Vagina (tissue), 2 donors: ENCODE results near the gene TMEM191B. TPM values are rescaled to one million over a fixed set of nuclear protein-coding genes. Genes with fewer than 3 reads are reported as not detected.
"Not testable (repeated sequence)": the region's sequence is repeated elsewhere in the genome, so short reads cannot be mapped to it uniquely, and the experiment has no call there.

Experiments
- DNase-seq, 2 donors: peaks; one replicate each; pipeline ENCODE4 v3.0.0-alpha.2; 2017; ENCODE audit errors: extremely low spot score in 2 of 2
- H3K27ac ChIP-seq: fragments of 200-600 bp; sonication (generic); one replicate; pipeline ENCODE4 v1.5.1; 2019
- H3K27me3 ChIP-seq: fragments of 200-600 bp; sonication (generic); one replicate; pipeline ENCODE4 v1.5.1; 2019
- H3K36me3 ChIP-seq, 2 donors: fragments of 200-600 bp; sonication (generic); one replicate each; pipeline ENCODE4 v1.5.1; 2017 to 2019
- H3K4me1 ChIP-seq: fragments of 200-600 bp; sonication (generic); one replicate; pipeline ENCODE4 v1.5.1; 2019
- H3K4me3 ChIP-seq, 2 donors: fragments of 200-600 bp; sonication (generic); 1 replicate in 1 of 2; 2 replicates in 1 of 2; pipeline ENCODE4 v1.5.1; 2016 to 2019
- H3K9me3 ChIP-seq: fragments of 200-600 bp; sonication (generic); one replicate; pipeline ENCODE4 v1.5.1; 2019
- intact Hi-C: fragments of 100-400 bp; cut with DNase I; formaldehyde crosslinking; loops from one replicate; pipeline ENCODE4 v1.15.1; 2023
- total RNA-seq: library from RNA; depleted of rRNA; stranded (reverse); fragments of >200 nt; gene quantifications from one replicate; pipeline ENCODE4 v1.2.3, GENCODE V29; 2016

The TMEM191B gene
- total RNA-seq, 1 donor from 2014 or later, result not detected

DNA sequence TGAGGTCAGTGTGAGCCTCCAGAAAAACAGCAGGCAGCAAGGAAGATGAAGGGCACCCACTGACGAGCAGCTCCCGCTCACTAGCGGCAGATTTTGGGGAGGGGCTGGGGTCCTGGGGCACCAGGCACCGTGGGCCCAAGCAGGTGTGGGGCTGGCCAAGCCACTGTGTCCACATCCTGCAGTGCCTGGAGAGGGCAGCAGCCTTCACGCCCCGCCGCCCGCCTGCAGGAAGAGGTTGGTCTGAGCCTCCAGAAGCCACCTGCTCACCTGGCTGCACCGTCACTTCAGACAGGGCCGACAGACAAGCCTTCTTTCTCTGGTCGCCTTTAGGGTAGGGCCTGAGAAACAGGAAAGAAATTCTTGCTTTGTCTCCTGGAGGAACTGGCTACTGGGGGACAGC lies 15.8 kb downstream of the TMEM191B start:
- H3K36me3 ChIP-seq, H3K27me3 ChIP-seq, H3K27ac ChIP-seq, intact Hi-C loops, H3K4me1 ChIP-seq, H3K9me3 ChIP-seq, H3K4me3 ChIP-seq, DNase-seq: not testable (repeated sequence)

DNA sequence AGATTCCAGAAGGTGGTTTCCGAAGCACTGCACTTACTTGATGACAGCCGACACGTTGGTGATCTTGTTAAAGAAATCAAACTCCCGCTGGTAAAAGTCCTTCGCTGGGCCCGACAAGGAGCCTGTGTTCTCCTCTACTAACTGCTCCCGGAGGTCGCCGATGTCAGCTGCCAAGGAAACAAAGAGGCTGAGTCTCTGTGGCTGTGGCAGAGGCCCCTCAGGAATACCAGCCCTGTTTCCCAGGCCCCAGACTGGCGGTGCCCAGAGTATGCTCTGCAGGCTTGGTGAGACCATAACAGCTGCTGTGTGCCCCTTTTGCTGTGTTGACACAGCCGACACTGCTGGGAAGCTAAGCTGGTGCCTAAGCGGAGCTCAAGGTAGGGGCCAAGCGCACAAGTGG lies 17.0 kb downstream of the TMEM191B start:
- H3K9me3 ChIP-seq, intact Hi-C loops, H3K4me3 ChIP-seq, H3K36me3 ChIP-seq, H3K27me3 ChIP-seq, DNase-seq, H3K27ac ChIP-seq, H3K4me1 ChIP-seq: not testable (repeated sequence)

DNA sequence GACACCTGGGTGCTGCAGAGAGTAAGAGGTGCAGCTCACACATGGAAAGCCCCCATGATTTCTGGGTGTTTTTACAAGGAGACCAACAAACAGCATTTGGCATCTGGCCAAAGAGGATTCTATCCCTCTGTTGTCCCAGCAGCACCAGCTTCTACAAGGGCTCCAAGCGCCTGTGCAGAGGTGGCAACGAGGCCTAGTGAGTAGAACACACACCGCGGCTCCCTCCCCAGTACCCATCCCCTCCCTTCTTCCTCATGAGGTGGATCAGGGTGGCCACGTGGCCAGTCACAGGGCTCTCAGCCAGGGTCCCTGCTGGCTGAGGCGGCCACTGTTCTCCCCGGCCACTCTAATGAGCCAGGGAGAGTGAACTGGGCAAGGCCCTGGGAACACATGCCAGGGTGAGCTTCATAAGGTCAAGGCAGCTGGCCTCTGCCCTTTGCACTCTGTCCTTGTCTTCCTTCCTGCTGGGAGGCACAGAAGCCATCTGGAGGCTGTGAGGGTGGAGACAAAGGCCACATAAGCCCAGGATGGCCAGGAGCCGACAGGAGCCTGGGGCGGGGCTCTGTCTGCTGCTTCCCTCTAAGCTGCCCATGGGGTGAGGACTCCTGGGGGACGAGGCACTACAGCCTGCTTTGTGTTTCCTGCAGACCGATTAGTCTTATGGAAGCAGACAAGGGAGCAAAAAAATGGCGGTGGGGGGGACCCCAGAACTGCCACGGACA lies 22.0 kb downstream of the TMEM191B start:
- intact Hi-C loops, H3K4me1 ChIP-seq, H3K36me3 ChIP-seq, H3K4me3 ChIP-seq, H3K9me3 ChIP-seq, H3K27me3 ChIP-seq, DNase-seq, H3K27ac ChIP-seq: not testable (repeated sequence)

DNA sequence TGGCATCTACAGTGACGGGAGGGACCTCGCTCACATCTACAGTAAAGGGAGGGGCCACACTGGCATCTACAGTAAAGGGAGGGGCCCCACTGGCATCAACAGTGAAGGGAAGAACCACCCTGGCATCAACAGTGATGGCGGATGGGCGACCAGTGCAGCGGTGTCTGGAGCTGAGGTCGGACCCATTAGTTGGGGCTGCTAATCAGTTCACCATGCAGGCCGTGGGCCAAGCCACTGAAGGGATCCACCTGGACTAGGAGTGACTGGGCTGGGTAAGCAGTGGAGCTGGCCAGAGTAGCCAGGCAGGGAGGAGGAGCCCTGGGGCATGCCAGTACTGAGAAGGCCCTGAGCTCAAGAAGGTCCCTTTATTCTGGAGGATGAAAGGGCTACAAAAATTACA lies 23.4 kb downstream of the TMEM191B start:
- H3K9me3 ChIP-seq, H3K4me3 ChIP-seq, H3K27me3 ChIP-seq, H3K36me3 ChIP-seq, H3K27ac ChIP-seq, DNase-seq, intact Hi-C loops, H3K4me1 ChIP-seq: not testable (repeated sequence)

DNA sequence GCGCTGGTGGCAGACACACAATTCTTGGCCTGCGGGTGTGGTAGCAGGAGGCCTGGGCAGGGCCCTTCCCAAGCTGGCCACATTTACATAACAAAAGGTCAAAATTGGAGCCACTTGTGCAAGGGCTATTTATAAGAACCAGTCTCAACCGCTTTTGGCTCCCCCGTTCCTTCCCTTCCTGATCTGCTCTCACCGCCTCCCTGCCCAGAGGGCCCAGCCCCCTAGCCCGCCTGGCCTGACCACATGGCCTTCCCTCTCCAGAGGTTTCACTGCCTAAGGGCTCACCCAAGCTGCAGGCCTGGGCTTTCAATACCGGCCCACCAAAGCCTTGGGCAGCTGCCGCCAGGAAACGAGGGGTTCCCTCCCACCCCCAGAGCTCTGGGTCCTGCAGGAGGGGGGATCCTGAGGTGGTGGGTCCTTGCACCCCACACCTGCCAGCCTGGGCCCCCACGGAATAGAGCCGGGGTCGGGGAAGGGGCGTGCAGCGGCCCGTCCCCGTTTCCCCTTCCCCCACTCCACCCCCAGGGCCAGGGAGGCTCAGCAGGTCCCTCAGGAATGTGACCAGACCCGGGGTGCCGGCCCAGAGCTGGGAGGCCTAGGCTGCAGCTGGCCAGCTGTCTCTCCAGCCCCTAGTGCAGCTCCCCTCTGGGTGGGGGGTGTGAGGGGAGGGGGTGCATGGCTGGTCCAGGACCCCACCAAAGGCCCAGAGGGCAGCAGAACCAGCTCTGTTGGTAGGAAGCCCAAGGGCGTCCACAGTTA lies 25.4 kb downstream of the TMEM191B start:
- H3K27ac ChIP-seq, intact Hi-C loops, H3K36me3 ChIP-seq, H3K4me1 ChIP-seq, DNase-seq, H3K9me3 ChIP-seq, H3K4me3 ChIP-seq, H3K27me3 ChIP-seq: not testable (repeated sequence)

DNA sequence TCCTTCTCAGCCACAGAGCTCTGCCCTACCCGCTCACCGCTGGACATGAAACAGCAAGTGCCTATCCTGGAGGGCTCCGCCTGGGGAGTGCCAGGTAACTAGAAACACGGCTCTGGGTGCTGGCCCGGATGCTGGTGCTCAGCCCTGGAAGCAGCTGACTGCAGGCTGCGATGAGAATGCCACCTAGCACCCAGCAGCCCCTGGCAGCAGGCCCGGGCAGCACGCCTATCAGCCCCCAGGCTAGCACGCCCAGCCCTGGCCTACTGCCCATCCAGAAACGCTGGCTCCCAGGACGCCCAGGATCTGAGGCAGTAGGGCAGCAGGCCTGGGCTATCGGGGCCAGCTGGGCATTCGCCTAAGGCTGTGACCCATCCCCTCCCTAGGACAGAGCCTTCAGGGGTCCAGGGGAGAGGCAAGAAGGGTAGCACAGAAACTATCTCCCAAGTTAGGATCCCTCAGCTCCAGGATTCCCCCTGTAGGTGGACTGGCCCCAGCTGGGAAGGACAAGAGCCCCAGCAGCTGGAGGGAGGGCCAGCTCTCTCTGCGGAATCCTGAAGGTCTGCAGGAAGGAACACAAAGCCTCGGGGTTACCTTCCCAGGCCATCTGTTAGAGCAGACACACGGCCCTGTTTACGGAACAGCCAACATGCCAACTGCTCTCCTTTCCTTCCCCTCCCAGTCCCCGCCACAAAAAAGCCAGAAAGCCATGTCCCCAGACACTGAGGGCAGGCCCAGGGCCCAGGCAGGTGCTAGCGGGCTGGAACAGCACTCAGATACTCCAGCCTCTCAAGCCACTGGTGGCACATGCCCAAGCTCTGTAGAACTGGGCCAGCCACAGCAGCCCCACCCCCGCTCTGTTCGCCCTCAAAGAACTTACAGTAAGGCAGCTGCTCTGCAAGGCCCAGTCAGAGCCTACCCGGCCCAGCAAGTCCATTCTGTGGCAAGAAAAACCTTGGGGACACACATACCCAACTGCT lies 27.0 kb downstream of the TMEM191B start:
- H3K9me3 ChIP-seq, intact Hi-C loops, H3K27ac ChIP-seq, H3K4me1 ChIP-seq, H3K4me3 ChIP-seq, H3K27me3 ChIP-seq, H3K36me3 ChIP-seq, DNase-seq: not testable (repeated sequence)

DNA sequence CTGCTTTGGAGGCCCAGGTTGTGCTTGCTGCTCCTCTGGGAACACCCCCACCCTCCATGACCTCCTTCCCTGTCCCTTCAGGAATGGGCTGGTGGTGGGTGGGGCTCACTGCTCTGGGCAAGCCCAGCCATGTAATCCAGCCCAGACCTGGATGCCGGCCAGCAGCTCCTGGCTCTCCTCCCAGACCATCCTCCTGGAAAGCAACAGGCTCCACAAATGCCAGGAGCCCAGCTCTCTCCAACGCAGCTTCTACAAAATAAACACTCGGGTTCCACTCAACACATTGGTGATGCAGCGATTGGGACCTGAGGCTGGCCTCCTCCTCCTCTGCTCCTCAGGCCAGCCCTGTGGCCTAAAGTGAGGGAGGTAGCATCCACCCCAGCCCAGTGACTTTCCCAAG lies 30.9 kb downstream of the TMEM191B start:
- DNase-seq, H3K4me1 ChIP-seq, H3K36me3 ChIP-seq, intact Hi-C loops, H3K27me3 ChIP-seq, H3K9me3 ChIP-seq, H3K4me3 ChIP-seq, H3K27ac ChIP-seq: not testable (repeated sequence)

DNA sequence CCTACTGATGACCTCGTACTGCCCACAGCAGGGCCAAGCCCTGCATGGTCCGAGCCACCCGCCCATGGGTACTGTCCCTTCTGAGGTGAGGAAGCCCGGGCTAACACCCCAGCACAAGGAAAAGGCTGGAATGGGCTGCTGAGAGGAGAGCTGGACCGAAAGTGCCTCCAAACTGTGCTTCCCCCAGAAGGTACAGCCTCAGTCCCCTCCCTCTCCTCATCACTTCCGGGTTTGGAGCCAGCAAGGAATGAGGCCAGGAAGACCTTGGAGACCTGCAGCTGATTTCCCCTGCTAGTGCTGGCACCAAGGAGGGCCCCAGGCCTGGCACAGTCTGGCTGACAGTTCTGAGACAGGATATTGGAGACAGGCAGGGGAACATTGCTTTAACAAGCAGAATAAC lies 31.3 kb downstream of the TMEM191B start:
- H3K4me1 ChIP-seq, H3K36me3 ChIP-seq, H3K27me3 ChIP-seq, DNase-seq, H3K27ac ChIP-seq, H3K9me3 ChIP-seq, H3K4me3 ChIP-seq, intact Hi-C loops: not testable (repeated sequence)

DNA sequence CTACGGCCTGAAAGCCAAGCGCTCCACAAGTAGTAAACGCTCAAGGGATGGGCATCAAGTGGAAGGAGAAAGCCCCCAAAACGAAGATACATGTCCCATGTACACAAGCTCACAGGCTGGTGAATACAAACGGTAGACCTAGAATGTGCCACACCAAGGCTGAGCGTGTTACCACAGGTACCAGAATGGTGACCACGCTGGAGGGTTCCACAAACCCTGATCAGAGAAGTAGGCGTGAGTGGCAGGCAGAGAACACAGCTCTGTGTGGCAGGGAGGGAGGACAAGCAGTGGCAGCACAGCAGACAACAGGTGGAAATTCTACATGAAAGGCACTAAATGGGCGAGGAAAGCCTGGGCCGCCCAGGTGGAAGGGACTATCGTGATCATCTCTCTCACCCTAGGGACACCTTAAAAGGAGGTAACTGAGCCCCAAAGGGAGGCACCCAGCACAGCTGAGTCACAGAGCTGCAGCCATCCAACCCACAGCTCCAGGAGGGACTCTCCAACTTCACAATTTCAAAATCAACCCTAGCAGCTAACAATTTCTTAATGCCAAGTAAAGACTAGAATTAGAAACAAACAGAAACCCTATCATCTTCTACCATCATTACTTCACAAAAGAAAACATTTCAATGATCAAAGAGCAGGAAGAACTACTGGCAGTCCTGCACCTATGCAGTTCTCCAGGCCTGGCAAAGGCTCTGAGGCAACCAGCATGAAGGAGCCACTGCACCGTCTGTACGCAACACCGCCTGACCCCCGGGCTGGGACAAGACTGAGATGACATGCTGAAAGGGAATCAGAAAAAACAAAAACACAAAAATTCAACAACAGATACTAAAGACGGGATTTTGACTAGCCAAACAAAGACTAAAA lies 32.7 kb downstream of the TMEM191B start:
- H3K4me3 ChIP-seq, H3K27me3 ChIP-seq, intact Hi-C loops, H3K9me3 ChIP-seq, H3K27ac ChIP-seq, H3K36me3 ChIP-seq, DNase-seq, H3K4me1 ChIP-seq: not testable (repeated sequence)

DNA sequence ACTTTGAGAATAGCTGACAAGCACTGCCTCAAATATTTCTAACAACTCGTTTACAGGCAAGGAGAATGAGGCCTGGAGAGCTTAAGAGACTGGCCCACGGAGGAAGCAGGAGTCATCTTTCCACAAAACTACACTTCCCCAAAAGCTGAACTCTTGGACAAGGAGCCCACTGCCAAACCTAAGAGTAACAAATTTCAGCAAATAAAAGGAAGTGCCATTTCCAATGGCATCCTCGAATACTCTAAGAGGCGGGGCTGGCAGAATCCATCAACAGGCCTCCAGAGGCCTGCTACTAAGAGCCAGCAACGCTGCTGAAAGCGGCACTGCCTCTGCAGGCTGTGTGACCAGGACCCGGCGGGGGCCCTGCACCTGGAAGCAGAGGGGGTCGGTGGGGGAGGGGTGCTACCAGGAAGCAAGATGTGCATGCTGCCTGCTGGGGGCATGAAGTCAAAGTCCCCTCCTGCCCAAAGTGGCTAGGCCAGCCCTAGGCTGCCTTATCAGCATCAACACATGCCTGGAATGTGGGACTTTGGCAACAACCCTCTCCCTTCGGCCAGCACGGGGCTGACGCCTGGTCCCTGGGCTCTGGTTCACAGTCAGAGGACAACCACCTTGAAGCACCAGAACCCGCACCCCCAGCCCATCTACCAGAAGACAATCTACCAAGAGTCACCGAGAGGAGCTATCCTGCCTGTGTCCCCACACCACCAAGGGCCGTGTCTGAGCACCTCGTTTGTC lies 43.1 kb downstream of the TMEM191B start:
- H3K27me3 ChIP-seq, H3K4me3 ChIP-seq, intact Hi-C loops, H3K36me3 ChIP-seq, H3K9me3 ChIP-seq, H3K4me1 ChIP-seq, H3K27ac ChIP-seq, DNase-seq: not testable (repeated sequence)

DNA sequence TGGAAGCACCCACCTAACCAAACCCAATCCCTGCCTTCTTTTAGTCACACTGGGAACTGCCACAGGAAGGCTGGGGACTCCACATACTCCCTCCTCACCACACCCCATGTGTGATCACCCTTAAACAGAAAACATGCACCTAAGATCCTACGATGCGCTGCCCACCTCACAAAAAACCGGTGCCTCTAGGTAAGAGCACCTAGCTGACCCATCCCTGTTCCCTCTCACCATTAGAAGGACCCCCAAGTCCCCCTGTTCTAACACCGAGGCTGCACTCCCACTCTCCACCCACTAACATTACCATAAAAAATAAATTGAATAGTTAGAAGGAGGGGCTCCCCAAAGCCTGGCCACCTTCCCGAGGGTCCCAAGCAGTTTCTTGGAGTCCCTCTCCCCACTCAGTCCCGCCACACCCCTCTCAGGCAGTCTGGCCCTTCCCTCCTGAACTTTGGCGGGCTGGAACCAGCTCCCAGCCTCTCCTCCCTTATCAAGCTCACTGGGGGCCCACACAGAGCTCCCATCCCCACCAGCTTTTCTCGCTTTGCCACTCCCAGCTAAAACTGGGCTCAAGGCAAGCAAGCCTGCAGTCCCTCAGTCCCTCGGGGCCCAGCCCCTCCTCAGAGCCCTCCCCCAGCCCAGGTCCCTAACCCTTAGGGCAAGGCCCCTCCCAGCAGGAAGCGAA lies 46.0 kb downstream of the TMEM191B start:
- H3K27me3 ChIP-seq, H3K9me3 ChIP-seq, H3K36me3 ChIP-seq, H3K27ac ChIP-seq, H3K4me3 ChIP-seq, intact Hi-C loops, DNase-seq, H3K4me1 ChIP-seq: not testable (repeated sequence)

DNA sequence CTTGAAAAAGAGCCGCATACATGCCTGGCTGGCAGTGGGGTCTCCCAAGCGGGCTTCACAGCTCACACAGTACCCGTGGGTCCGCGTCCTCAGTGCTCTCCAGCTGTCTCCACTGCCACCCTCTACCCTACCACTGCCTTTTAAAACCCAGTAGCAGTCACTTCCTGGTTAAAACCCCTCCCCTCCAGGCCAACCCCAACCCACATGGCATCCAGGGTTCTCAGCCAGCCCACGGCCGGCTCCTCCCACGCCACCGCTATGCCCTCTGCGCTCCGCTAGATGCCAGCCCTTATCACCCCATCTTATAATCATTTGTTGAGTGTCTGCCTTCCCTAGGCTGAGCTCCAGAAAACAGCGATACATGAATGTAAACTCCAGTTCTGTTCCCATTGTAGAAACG lies 47.0 kb downstream of the TMEM191B start:
- H3K4me3 ChIP-seq, intact Hi-C loops, H3K27me3 ChIP-seq, H3K36me3 ChIP-seq, H3K9me3 ChIP-seq, DNase-seq, H3K4me1 ChIP-seq, H3K27ac ChIP-seq: not testable (repeated sequence)
